ENCODE data around the gene VTI1A.

- no peak for TF ChIP-seq KDM2B (CRISPR knock-in tag; IDR thresholded peaks at IDR 0.05)
- TF ChIP-seq HIVEP1 (CRISPR knock-in tag; IDR thresholded peaks at IDR 0.05) = no peak
- no peak for TF ChIP-seq THAP12 (CRISPR knock-in tag; IDR thresholded peaks at IDR 0.05)
- TF ChIP-seq ADNP (tag; IDR thresholded peaks at IDR 0.05) = no peak
- TF ChIP-seq CTCF (IDR thresholded peaks at IDR 0.05 in 2 of 3, conservative IDR thresholded peaks at IDR 0.05 in 1 of 3; ENCODE audit: insufficient read depth in 2 of 3, low read depth in 1 of 3, low read length in 3 of 3) = no peak
- TF ChIP-seq THRAP3 (IDR thresholded peaks at IDR 0.05; ENCODE audit: borderline replicate concordance) = no peak
- TF ChIP-seq CEBPZ (IDR thresholded peaks at IDR 0.05; ENCODE audit: borderline replicate concordance, low read depth, low read length) = no peak
- no peak for TF ChIP-seq ZBTB7A (IDR thresholded peaks at IDR 0.05; ENCODE audit: borderline replicate concordance, control insufficient read depth, low read depth, low read length)
- TF ChIP-seq HMG20B (CRISPR knock-in tag; IDR thresholded peaks at IDR 0.05) = no peak
- TF ChIP-seq ZNF311 (CRISPR knock-in tag; IDR thresholded peaks at IDR 0.05) = no peak
- no peak for TF ChIP-seq ZBTB2 (IDR thresholded peaks at IDR 0.05)
- no peak for TF ChIP-seq MYNN (IDR thresholded peaks at IDR 0.05)
- TF ChIP-seq MYNN (CRISPR knock-in tag; IDR thresholded peaks at IDR 0.05) = no peak
- no peak for TF ChIP-seq ZNF253 (CRISPR knock-in tag; conservative IDR thresholded peaks at IDR 0.05)
Observed at GRCh38 chr10:112775892-112776674, 329.1 kb downstream of the VTI1A start.

All from K562 (cell line).